HCT116 (cell line): Measurements from ENCODE around the gene SCARF1. TPM values are rescaled to one million over a fixed set of nuclear protein-coding genes. Genes with fewer than 3 reads are reported as not detected.

ENCODE experiments used
- ATAC-seq: fragments of 200-7000 bp; cut with Tn5 transposase; 2 replicates; pipeline ENCODE4 v1.9.1; 2020; ENCODE audit warnings: mild to moderate bottlenecking, moderate library complexity
- BruUV-seq: library from RNA; stranded (reverse); fragments of 400-500 nt; replicated peaks from 2 replicates; lab custom pipeline; 2021; lab: Mats Ljungman, UMichigan
- CTCF ChIA-PET: fragments of 300-600 bp; sonication (Branson Sonifier 250); formaldehyde crosslinking; loops from one replicate; lab custom pipeline; 2021; ENCODE audit warnings: antibody characterized with exemption; lab: Charles Lee
- POLR2A ChIA-PET: fragments of 300-600, 350-600 bp; sonication (Branson Sonifier 250); formaldehyde crosslinking; loops from one replicate; lab custom pipeline; 2021; ENCODE audit warnings: antibody characterized with exemption; lab: Charles Lee
- RAD21 ChIA-PET, 2 experiments: fragments of 300-600 bp; sonication (Branson Sonifier 250); formaldehyde crosslinking; loops; one replicate each; lab custom pipeline; 2023; ENCODE audit warnings: low total read pairs in 2 of 2; ENCODE audit not compliant: uncharacterized antibody in 2 of 2, unreplicated experiment in 2 of 2, low non-redundant PET in 1 of 2; lab: Charles Lee
- DNase-seq: peaks from one replicate; pipeline ENCODE4 v3.0.0-alpha.2; 2010; ENCODE audit warnings: low read depth, low spot score
- H2AFZ ChIP-seq: fragments of 200-600 bp; shearing (Covaris generic), sonication (generic); 2 replicates; pipeline ENCODE4 v1.6.1; 2017; ENCODE audit warnings: low read depth, mixed run types, mixed read lengths, antibody characterized with exemption, low read length; ENCODE audit not compliant: poor library complexity, severe bottlenecking
- H3K27ac ChIP-seq: 2 replicates; pipeline ENCODE4 v1.5.1; 2012; ENCODE audit warnings: low read depth, low read length
- H3K27me3 ChIP-seq: fragments of 200-600 bp; sonication (generic); 2 replicates; pipeline ENCODE4 v1.6.1; 2016; ENCODE audit warnings: mixed run types, low read length, mixed read lengths; ENCODE audit not compliant: insufficient read depth
- H3K36me3 ChIP-seq, 2 experiments: fragments of 200-500 bp in 1 of 2; fragments of 200-600 bp in 1 of 2; sonication (Bioruptor generic) in 1 of 2; sonication (generic) in 1 of 2; 2 replicates each; pipeline versions ENCODE4 v1.5.1 to v1.6.1; 2014 to 2016; ENCODE audit warnings: low read length in 2 of 2, inconsistent platforms in 1 of 2, mixed read lengths in 1 of 2, mixed run types in 1 of 2; ENCODE audit not compliant: insufficient read depth in 2 of 2, control insufficient read depth in 1 of 2
- H3K4me1 ChIP-seq, 2 experiments: fragments of 200-600 bp in 1 of 2; sonication (generic) in 1 of 2; 2 replicates each; pipeline versions ENCODE4 v1.5.1 to v1.6.1; 2012 to 2017; ENCODE audit warnings: low read length in 2 of 2, inconsistent platforms in 1 of 2, mild to moderate bottlenecking in 1 of 2, mixed read lengths in 1 of 2, mixed run types in 1 of 2, moderate library complexity in 1 of 2; ENCODE audit not compliant: insufficient read depth in 2 of 2, control insufficient read depth in 1 of 2
- H3K4me2 ChIP-seq: fragments of 200-600 bp; sonication (generic); 2 replicates; pipeline ENCODE4 v1.6.1; 2017; ENCODE audit warnings: mixed run types, low read length, mixed read lengths
- H3K4me3 ChIP-seq, 2 experiments: fragments of 200-600 bp in 1 of 2; sonication (generic) in 1 of 2; replicated peaks in 1 of 2; 2 replicates each; pipeline ENCODE4 v1.5.1; 2011 to 2016; ENCODE audit warnings: low read length in 2 of 2, control low read depth in 1 of 2, low read depth in 1 of 2, mild to moderate bottlenecking in 1 of 2, mixed read lengths in 1 of 2, mixed run types in 1 of 2
- H3K79me2 ChIP-seq: fragments of 200-600 bp; sonication (generic); 2 replicates; pipeline ENCODE4 v1.6.1; 2017; ENCODE audit warnings: mild to moderate bottlenecking, mixed run types, low read length, moderate library complexity, mixed read lengths; ENCODE audit not compliant: insufficient read depth
- H3K9ac ChIP-seq: fragments of 200-600 bp; sonication (generic); 2 replicates; pipeline ENCODE4 v1.6.1; 2016; ENCODE audit warnings: low read length, mixed read lengths
- H3K9me2 ChIP-seq: fragments of 200-600 bp; sonication (generic), shearing (Covaris generic); 2 replicates; pipeline ENCODE4 v1.6.1; 2017; ENCODE audit warnings: mixed run types, mild to moderate bottlenecking, moderate library complexity; ENCODE audit not compliant: insufficient read depth
- H3K9me3 ChIP-seq, 2 experiments: fragments of 200-500 bp in 1 of 2; fragments of 200-600 bp in 1 of 2; sonication (Bioruptor generic) in 1 of 2; sonication (generic) in 1 of 2; 2 replicates each; pipeline ENCODE4 v1.6.1; 2014 to 2017; ENCODE audit warnings: low read length in 2 of 2, mixed read lengths in 2 of 2, inconsistent platforms in 1 of 2, low read depth in 1 of 2, mild to moderate bottlenecking in 1 of 2, mixed run types in 1 of 2, moderate library complexity in 1 of 2; ENCODE audit not compliant: control insufficient read depth in 1 of 2, insufficient read depth in 1 of 2
- H4K20me1 ChIP-seq: fragments of 200-600 bp; sonication (generic), shearing (Covaris generic); 2 replicates; pipeline ENCODE4 v1.6.1; 2017; ENCODE audit warnings: mixed run types, mild to moderate bottlenecking, moderate library complexity; ENCODE audit not compliant: insufficient read depth
- CBX3 ChIP-seq: IDR thresholded peaks from 2 replicates; pipeline ENCODE4 v1.6.1; 2012; ENCODE audit warnings: low read depth
- CEBPB ChIP-seq: IDR thresholded peaks from 2 replicates; pipeline ENCODE4 v1.6.1; 2012; ENCODE audit warnings: low read depth
- EGR1 ChIP-seq: IDR thresholded peaks from 2 replicates; pipeline ENCODE4 v1.6.1; 2012; ENCODE audit warnings: low read depth
- EZH2 ChIP-seq: fragments of 200-600 bp; sonication (generic); IDR thresholded peaks from 2 replicates; pipeline ENCODE4 v1.6.1; 2017; ENCODE audit warnings: antibody characterized with exemption, mixed run types
- EZH2phosphoT487 ChIP-seq: fragments of 200-600 bp; IDR thresholded peaks from 2 replicates; pipeline ENCODE4 v1.6.1; 2018; ENCODE audit warnings: antibody characterized with exemption, borderline replicate concordance
- POLR2AphosphoS5 ChIP-seq: IDR thresholded peaks from 2 replicates; pipeline ENCODE4 v1.6.1; 2011; ENCODE audit warnings: mild to moderate bottlenecking, low read depth, low read length, moderate library complexity
- RAD21 ChIP-seq: IDR thresholded peaks from 2 replicates; pipeline ENCODE4 v1.6.1; 2012; ENCODE audit warnings: low read depth, mild to moderate bottlenecking
- SIN3A ChIP-seq: IDR thresholded peaks from 2 replicates; pipeline ENCODE4 v1.6.1; 2012; ENCODE audit warnings: low read depth
- SP1 ChIP-seq: IDR thresholded peaks from 2 replicates; pipeline ENCODE4 v1.6.1; 2012; ENCODE audit warnings: low read depth
- SRF ChIP-seq: IDR thresholded peaks from 2 replicates; pipeline ENCODE4 v1.6.1; 2012; ENCODE audit warnings: low read depth
- YY1 ChIP-seq: IDR thresholded peaks from 2 replicates; pipeline ENCODE4 v1.6.1; 2011; ENCODE audit warnings: low read length, low read depth, moderate library complexity, mild to moderate bottlenecking; ENCODE audit not compliant: insufficient replicate concordance; ENCODE audit errors: extremely low read depth
- ZFX ChIP-seq: fragments of 450-650 bp; IDR thresholded peaks from 2 replicates; pipeline ENCODE4 v1.6.1; 2017
- ZNF274 ChIP-seq: fragments of 200-500 bp; sonication (Bioruptor generic); IDR thresholded peaks from 2 replicates; pipeline ENCODE4 v1.6.1; 2014; ENCODE audit warnings: mild to moderate bottlenecking, low read depth, low read length, inconsistent platforms
- intact Hi-C: fragments of 100-400 bp; cut with micrococcal nuclease; formaldehyde crosslinking; loops from 2 replicates; pipeline ENCODE4 v1.10.0; 2022
- total RNA-seq: library from RNA; stranded (reverse); gene quantifications from one replicate; pipeline ENCODE4 v1.2.1, GENCODE V29; 2021; ENCODE audit not compliant: unreplicated experiment
- TF ChIP-seq, protein P1 (sequence below): IDR thresholded peaks from 2 replicates; pipeline ENCODE4 v1.6.1; 2012; ENCODE audit warnings: low read depth
- TF ChIP-seq, protein P2 (sequence below), 3 experiments: fragments of 200-600 bp in 1 of 3; sonication (generic) in 1 of 3; IDR thresholded peaks in 2 of 3; conservative IDR thresholded peaks in 1 of 3; 2 replicates each; pipeline ENCODE4 v1.5.1; 2012 to 2017; ENCODE audit warnings: low read depth in 2 of 3, low read length in 2 of 3, antibody characterized with exemption in 1 of 3, borderline replicate concordance in 1 of 3, control low read depth in 1 of 3, mild to moderate bottlenecking in 1 of 3, mixed read lengths in 1 of 3, mixed run types in 1 of 3, moderate library complexity in 1 of 3; ENCODE audit not compliant: insufficient read depth in 1 of 3
- TF ChIP-seq, protein P3 (sequence below): IDR thresholded peaks from 2 replicates; pipeline ENCODE4 v1.6.1; 2012
- TF ChIP-seq, protein P4 (sequence below): IDR thresholded peaks from 2 replicates; pipeline ENCODE4 v1.6.1; 2011; ENCODE audit warnings: mild to moderate bottlenecking, low read length, moderate library complexity; ENCODE audit not compliant: insufficient replicate concordance; ENCODE audit errors: extremely low read depth

Gene SCARF1
- total RNA-seq, 1 experiment from 2014 or later, result 2.2 TPM

DNA sequence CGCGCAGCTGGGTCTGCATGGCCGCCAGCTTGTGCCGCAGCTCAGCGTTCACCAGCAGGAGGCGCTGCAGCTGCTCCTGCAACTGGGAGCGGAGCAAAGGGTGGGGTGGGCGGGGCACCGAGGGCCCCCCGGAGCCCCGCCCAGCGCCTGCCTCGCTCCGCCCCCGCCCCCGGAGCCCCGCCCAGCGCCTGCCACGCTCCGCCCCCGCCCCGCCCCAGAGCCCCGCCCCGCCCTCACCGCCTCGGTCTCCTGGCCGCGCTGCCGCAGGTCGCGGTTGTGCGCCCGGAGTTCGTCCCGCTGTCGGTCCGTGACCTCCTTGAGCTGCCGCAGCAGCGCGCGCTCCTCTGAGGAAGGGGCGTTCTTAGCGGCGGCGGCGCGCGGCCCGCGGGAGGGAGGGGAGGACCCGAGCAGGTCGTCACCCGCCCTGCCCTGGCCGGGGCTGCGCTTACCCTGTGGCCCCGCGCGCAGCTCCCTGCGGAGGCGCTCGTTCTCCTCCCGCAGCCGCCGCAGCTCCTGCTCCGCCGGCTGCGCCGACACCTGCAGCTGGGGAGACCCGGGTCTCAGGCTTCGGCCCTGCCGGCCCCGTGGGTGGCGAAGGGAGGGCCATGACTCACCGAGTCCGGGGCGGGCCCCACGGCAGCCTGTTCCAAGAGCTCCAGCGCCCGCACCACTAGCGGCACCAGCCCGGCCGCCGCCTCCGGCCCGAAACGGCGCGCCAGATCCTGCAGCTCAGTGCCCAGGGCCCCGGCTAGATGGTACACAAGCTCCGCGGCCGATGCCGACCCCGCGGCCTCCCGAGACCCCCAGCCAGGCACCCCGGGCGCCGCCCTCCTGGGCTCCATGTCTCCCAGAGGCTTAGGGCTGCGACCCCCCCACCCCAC is 3.7 kb upstream of the SCARF1 start:
- Histone ChIP-seq H4K20me1 (no peaks in the 10 kb centered on the region), H3K4me3 (peak overlapping the region; percentile 40 to 72), H3K4me2 (peak overlapping the region; percentile 99), H2AFZ (no peak overlapping the region), H3K9ac (peak overlapping the region; percentile 77), H3K4me1 (peaks cover 23 to 48% of the 10 kb centered on the region in 2 experiments), H3K79me2 (no peaks in the 10 kb centered on the region), H3K9me3 (no peaks in the 10 kb centered on the region), H3K27me3 (no peaks in the 10 kb centered on the region), H3K27ac (peak overlapping the region; percentile 94), H3K9me2 (no peaks in the 10 kb centered on the region), H3K36me3 (peaks cover 27 to 36% of the 10 kb centered on the region in 2 experiments)
- intact Hi-C loops, result loop anchor here (2.0 to 5.0 kb wide), 2 partner anchors 74 to 392 kb away; no protein-coding TSS in a partner anchor
- ChIA-PET POLR2A (interaction anchor here (0.7 to 3.0 kb wide), 11 partner anchors 11 to 186 kb away, joined by 3 to 14 read pairs (median 3); partner anchors contain the start of gene SLC43A2), RAD21 (interaction anchor here (0.6 to 2.0 kb wide), 6 partner anchors 33 to 534 kb away, joined by 3 to 13 read pairs (median 4); no protein-coding TSS in a partner anchor), CTCF (interaction anchor here (0.6 to 4.2 kb wide), 28 partner anchors 9 to 401 kb away, joined by 3 to 70 read pairs (median 4); partner anchors contain the start of genes PRPF8, RTN4RL1 and SLC43A2)
- ATAC-seq (peak; percentile 76), DNase-seq (peak; percentile 89)
- no TSS peak for BruUV-seq
- TF ChIP-seq SRF, result no peak
- no peak for TF ChIP-seq EZH2phosphoT487
- TF ChIP-seq, protein P1, sequence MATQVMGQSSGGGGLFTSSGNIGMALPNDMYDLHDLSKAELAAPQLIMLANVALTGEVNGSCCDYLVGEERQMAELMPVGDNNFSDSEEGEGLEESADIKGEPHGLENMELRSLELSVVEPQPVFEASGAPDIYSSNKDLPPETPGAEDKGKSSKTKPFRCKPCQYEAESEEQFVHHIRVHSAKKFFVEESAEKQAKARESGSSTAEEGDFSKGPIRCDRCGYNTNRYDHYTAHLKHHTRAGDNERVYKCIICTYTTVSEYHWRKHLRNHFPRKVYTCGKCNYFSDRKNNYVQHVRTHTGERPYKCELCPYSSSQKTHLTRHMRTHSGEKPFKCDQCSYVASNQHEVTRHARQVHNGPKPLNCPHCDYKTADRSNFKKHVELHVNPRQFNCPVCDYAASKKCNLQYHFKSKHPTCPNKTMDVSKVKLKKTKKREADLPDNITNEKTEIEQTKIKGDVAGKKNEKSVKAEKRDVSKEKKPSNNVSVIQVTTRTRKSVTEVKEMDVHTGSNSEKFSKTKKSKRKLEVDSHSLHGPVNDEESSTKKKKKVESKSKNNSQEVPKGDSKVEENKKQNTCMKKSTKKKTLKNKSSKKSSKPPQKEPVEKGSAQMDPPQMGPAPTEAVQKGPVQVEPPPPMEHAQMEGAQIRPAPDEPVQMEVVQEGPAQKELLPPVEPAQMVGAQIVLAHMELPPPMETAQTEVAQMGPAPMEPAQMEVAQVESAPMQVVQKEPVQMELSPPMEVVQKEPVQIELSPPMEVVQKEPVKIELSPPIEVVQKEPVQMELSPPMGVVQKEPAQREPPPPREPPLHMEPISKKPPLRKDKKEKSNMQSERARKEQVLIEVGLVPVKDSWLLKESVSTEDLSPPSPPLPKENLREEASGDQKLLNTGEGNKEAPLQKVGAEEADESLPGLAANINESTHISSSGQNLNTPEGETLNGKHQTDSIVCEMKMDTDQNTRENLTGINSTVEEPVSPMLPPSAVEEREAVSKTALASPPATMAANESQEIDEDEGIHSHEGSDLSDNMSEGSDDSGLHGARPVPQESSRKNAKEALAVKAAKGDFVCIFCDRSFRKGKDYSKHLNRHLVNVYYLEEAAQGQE, result no peak
- TF ChIP-seq CEBPB, result no peak
- no peak for TF ChIP-seq EZH2
- TF ChIP-seq, protein P2, sequence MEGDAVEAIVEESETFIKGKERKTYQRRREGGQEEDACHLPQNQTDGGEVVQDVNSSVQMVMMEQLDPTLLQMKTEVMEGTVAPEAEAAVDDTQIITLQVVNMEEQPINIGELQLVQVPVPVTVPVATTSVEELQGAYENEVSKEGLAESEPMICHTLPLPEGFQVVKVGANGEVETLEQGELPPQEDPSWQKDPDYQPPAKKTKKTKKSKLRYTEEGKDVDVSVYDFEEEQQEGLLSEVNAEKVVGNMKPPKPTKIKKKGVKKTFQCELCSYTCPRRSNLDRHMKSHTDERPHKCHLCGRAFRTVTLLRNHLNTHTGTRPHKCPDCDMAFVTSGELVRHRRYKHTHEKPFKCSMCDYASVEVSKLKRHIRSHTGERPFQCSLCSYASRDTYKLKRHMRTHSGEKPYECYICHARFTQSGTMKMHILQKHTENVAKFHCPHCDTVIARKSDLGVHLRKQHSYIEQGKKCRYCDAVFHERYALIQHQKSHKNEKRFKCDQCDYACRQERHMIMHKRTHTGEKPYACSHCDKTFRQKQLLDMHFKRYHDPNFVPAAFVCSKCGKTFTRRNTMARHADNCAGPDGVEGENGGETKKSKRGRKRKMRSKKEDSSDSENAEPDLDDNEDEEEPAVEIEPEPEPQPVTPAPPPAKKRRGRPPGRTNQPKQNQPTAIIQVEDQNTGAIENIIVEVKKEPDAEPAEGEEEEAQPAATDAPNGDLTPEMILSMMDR (IDR thresholded peaks at IDR 0.05 in 2 of 3, conservative IDR thresholded peaks at IDR 0.05 in 1 of 3; ENCODE audit: borderline replicate concordance in 1 of 3, insufficient read depth in 1 of 3, low read depth in 2 of 3, low read length in 2 of 3), result peak in 2 of 3 experiments; percentile 86 to 97; a peak in 5 of 6 replicates
- peak; percentile 60; the same call in 1 of the 2 replicates for TF ChIP-seq CBX3
- peak; percentile 88 for TF ChIP-seq YY1
- TF ChIP-seq ZNF274, result no peak
- no peak; the same call in 1 of the 2 replicates for TF ChIP-seq EGR1
- TF ChIP-seq, protein P3, sequence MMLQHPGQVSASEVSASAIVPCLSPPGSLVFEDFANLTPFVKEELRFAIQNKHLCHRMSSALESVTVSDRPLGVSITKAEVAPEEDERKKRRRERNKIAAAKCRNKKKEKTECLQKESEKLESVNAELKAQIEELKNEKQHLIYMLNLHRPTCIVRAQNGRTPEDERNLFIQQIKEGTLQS, result no peak
- TF ChIP-seq, protein P4, sequence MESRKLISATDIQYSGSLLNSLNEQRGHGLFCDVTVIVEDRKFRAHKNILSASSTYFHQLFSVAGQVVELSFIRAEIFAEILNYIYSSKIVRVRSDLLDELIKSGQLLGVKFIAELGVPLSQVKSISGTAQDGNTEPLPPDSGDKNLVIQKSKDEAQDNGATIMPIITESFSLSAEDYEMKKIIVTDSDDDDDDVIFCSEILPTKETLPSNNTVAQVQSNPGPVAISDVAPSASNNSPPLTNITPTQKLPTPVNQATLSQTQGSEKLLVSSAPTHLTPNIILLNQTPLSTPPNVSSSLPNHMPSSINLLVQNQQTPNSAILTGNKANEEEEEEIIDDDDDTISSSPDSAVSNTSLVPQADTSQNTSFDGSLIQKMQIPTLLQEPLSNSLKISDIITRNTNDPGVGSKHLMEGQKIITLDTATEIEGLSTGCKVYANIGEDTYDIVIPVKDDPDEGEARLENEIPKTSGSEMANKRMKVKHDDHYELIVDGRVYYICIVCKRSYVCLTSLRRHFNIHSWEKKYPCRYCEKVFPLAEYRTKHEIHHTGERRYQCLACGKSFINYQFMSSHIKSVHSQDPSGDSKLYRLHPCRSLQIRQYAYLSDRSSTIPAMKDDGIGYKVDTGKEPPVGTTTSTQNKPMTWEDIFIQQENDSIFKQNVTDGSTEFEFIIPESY, result no peak
- TF ChIP-seq ZFX, result peak; percentile 4; the same call in 1 of the 2 replicates
- TF ChIP-seq SP1, result peak; percentile 22
- TF ChIP-seq POLR2AphosphoS5, result peak; percentile 53
- peak; percentile 61 for TF ChIP-seq RAD21
- TF ChIP-seq SIN3A, result peak; percentile 52; the same call in 1 of the 2 replicates
